Esophagus squamous epithelium (tissue), 5 donors: ENCODE data around the gene IL19. TPM values are rescaled to one million over a fixed set of nuclear protein-coding genes. Genes with fewer than 3 reads are reported as not detected.
"Not testable (repeated sequence)": the region's sequence is repeated elsewhere in the genome, so short reads cannot be mapped to it uniquely, and the experiment has no call there.

Experiments used
- DNase-seq: peaks from one replicate; lab custom pipeline; 2025; lab: John Stamatoyannopoulos, UW
- H3K27ac ChIP-seq, 4 donors: fragments of 200-600 bp; sonication (generic); one replicate each; pipeline ENCODE4 v1.5.1; 2016 to 2019; ENCODE audit warnings: mild to moderate bottlenecking in 1 of 4
- H3K27me3 ChIP-seq, 4 donors: fragments of 200-600 bp; sonication (generic); 1 replicate in 3 of 4; 2 replicates in 1 of 4; pipeline versions ENCODE4 v1.5.1 to v1.6.0; 2017 to 2021; ENCODE audit warnings: antibody characterized with exemption in 1 of 4
- H3K36me3 ChIP-seq, 3 donors: fragments of 200-600 bp; sonication (generic); one replicate each; pipeline ENCODE4 v1.5.1; 2016 to 2019
- H3K4me1 ChIP-seq, 3 donors: fragments of 200-600 bp; sonication (generic); one replicate each; pipeline ENCODE4 v1.5.1; 2017 to 2019
- H3K4me3 ChIP-seq, 4 donors: fragments of 200-600 bp; sonication (generic); 1 replicate in 3 of 4; 2 replicates in 1 of 4; pipeline ENCODE4 v1.5.1; 2016 to 2019; ENCODE audit warnings: mild to moderate bottlenecking in 2 of 4, moderate library complexity in 1 of 4
- H3K9me3 ChIP-seq, 3 donors: fragments of 200-600 bp; sonication (generic); one replicate each; pipeline ENCODE4 v1.5.1; 2016 to 2019
- POLR2A ChIP-seq, 4 donors: fragments of 450-650 bp; IDR thresholded peaks; one replicate each; pipeline ENCODE4 v1.6.1; 2017; ENCODE audit warnings: antibody characterized with exemption in 4 of 4, mild to moderate bottlenecking in 4 of 4, moderate library complexity in 3 of 4
- WGBS, 2 donors: methylation state at CpG; one replicate each; pipeline ENCODE4 v1.1.5; 2018; 5-methylcytosine and 5-hydroxymethylcytosine counted together
- intact Hi-C: fragments of 100-400 bp; cut with DNase I; formaldehyde crosslinking; loops from one replicate; pipeline ENCODE4 v1.15.0; 2022
- total RNA-seq, 4 donors: library from RNA; depleted of rRNA; stranded (reverse); fragments of >200 nt; gene quantifications; one replicate each; pipeline ENCODE4 v1.1.0, GENCODE V29; 2016
- TF ChIP-seq, protein P1 (sequence below), 6 experiments: fragments of 450-650 bp in 4 of 6; fragments of 200-600 bp in 2 of 6; sonication (generic) in 2 of 6; IDR thresholded peaks; one replicate each; pipeline ENCODE4 v1.5.1; 2016 to 2019; ENCODE audit warnings: antibody characterized with exemption in 6 of 6, mild to moderate bottlenecking in 4 of 6, moderate library complexity in 4 of 6
- donor health status: DM: yes; HTN: yes; CAD: no.

IL19 gene
- total RNA-seq, 4 donors from 2014 or later = 0.23 to 16.8 (median 16.3) TPM; not detected in 1

DNA sequence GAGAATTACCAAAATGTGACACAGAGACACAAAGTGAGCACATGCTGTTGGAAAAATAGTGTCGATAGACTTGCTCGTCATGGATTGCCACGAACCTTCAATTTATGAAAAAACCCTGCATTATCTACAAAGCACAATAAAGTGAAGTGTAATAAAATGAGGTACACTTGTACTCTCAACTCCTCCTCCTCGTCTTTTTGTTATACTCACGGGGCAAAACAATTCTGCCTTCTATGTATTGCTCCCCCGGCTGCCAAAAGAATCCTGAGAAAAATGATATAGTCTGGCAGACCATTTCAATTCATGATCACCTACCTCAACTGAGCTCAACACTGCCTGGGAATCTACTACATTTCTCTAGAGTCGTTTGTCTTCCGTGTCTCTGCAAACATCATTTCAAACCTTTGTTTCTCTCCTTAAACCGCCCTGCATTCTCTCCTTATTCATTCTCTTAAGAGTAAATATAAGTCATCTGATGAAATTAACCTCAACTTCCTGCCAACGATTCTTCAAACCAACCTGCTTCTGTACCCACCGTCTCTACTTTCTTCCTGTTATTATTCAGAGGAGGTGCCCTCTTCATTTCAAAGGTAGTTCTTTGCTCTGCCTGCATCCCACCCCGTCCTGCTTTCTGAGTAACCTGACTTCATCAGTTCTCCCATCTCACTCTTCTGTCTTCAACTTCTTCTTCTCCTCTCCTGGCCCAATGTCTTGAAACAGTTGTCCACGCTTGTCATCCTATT is 12.9 kb upstream of the IL19 start:
- intact Hi-C loops = no loop called here
- TF ChIP-seq POLR2A (IDR thresholded peaks at IDR 0.05) = no peak
- TF ChIP-seq, protein P1, sequence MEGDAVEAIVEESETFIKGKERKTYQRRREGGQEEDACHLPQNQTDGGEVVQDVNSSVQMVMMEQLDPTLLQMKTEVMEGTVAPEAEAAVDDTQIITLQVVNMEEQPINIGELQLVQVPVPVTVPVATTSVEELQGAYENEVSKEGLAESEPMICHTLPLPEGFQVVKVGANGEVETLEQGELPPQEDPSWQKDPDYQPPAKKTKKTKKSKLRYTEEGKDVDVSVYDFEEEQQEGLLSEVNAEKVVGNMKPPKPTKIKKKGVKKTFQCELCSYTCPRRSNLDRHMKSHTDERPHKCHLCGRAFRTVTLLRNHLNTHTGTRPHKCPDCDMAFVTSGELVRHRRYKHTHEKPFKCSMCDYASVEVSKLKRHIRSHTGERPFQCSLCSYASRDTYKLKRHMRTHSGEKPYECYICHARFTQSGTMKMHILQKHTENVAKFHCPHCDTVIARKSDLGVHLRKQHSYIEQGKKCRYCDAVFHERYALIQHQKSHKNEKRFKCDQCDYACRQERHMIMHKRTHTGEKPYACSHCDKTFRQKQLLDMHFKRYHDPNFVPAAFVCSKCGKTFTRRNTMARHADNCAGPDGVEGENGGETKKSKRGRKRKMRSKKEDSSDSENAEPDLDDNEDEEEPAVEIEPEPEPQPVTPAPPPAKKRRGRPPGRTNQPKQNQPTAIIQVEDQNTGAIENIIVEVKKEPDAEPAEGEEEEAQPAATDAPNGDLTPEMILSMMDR (IDR thresholded peaks at IDR 0.05) = no peak
- WGBS, 2 donors = 51 to 54% methylated on average over 13 of the region's 13 CpGs

DNA sequence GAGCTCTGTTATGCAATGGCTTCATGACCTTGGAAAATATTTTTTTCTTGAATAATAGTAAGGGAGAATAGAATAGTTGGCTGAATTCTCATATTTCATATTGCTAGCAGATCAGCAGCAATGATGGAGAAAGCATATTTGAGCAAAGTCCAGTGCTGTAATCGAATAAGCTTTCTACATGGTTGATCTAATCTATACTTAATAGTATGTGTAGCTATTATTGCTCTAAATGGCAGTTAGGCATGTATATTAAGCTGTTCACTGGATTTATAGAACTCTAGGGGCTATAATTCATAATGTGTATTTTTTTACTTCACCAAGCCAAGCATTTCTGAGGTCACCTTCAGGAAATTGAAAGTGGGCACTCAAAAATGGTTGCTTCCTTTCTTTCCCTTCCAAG is 10.0 kb upstream of the IL19 start:
- TF ChIP-seq POLR2A (IDR thresholded peaks at IDR 0.05) = no peak
- TF ChIP-seq, protein P1 (IDR thresholded peaks at IDR 0.05) = no peak
- no peak overlapping the region for H3K4me3 ChIP-seq
- 94 to 95% methylated on average over 1 of the region's 1 CpG for WGBS, 2 donors
- no peak overlapping the region for H3K27ac ChIP-seq
- H3K4me1 ChIP-seq = peaks cover 0 to under 1% (median 0%) of the 10 kb centered on the region in 3 donors
- peaks cover 0 to 7% (median 0%) of the 10 kb centered on the region in 3 donors for H3K9me3 ChIP-seq
- peaks cover 0 to 31% (median 0%) of the 10 kb centered on the region in 4 donors for H3K27me3 ChIP-seq
- intact Hi-C loops = no loop called here
- no peak for DNase-seq
- no peaks in the 10 kb centered on the region for H3K36me3 ChIP-seq

More for the DNA sequence above, 12.9 kb upstream of the IL19 start:
- Histone ChIP-seq H3K9me3 (no peaks in the 10 kb centered on the region), H3K36me3 (no peaks in the 10 kb centered on the region), H3K27me3 (peaks cover 0 to 30% (median 0%) of the 10 kb centered on the region in 4 donors), H3K27ac (peak overlapping the region in 1 of 4 donors; percentile 42), H3K4me1 (no peaks in the 10 kb centered on the region), H3K4me3 (no peak overlapping the region)
- no peak for DNase-seq

DNA sequence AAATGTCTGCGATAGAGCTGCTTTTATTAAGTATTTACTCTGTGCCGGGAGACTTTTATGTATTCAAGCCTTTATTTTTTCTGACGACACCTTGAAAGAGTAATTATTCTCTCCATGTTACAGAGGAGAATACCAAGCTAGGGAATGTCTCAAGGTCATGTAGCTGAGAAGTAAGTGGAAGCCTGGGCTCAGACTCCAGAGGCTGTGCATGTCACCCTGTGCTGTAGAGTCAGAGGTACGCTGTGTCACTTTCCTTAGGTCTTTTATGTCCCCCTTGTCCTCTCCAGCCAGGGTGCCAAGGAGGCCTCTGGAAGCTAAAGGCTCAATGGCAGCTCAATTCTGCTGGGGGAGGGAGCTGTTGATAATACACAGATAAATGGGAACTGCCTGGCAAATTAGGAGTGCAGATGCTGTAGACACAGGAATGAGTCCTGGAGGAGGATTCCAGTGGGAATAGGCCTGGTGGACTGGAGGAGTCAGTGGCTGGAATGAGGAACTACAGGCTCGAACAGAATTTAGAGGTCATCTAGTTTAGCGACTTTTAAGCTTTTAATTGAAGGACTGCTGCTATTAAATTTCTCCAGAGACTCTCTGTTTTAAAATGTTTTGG is 9.3 kb upstream of the IL19 start:
- peaks cover 0 to 7% (median 0%) of the 10 kb centered on the region in 3 donors for H3K4me1 ChIP-seq
- 63 to 80% methylated on average over 5 to 6 of the region's 6 CpGs for WGBS, 2 donors

DNA sequence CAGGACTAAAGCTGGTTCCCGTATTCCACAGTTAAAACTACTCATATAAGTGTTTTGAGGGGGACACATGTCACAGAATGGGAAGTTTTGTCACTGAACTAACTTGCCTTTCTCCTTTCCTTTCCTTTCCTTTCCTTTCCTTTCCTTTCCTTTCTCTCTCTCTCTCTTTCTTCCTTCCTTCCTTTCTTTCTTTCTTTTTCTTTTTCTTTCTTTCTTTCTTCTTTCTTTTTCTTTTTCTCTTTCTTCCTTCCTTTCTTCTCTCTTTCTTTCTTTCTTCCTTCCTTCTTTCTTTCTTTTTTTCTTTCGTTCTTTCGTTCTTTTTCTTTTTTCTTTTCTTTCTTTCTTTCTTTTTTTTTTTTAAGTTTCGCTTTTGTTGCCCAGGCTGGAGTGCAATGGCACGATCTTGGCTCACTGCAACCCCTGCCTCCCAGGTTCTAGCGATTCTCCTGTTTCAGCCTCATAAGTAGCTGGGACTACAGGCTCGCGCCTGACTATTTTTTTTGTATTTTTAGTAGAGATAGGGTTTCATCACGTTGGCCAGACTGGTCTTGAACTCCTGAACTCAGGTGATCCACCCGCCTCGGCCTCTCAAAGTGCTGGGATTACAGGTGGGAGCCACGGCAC is 7.7 kb upstream of the IL19 start:
- Histone ChIP-seq H3K27me3 (peaks cover 0 to 39% (median 0%) of the 10 kb centered on the region in 4 donors), H3K4me1 (peaks cover 0 to 18% (median 0%) of the 10 kb centered on the region in 3 donors)
- H3K4me3 ChIP-seq, H3K36me3 ChIP-seq, intact Hi-C loops, H3K27ac ChIP-seq, DNase-seq, H3K9me3 ChIP-seq: not testable (repeated sequence)
- 82 to 85% methylated on average over 11 to 12 of the region's 12 CpGs for WGBS, 2 donors

More for the DNA sequence above, 9.3 kb upstream of the IL19 start:
- Histone ChIP-seq H3K9me3 (peaks cover 0 to 7% (median 0%) of the 10 kb centered on the region in 3 donors), H3K36me3 (no peaks in the 10 kb centered on the region), H3K4me3 (no peak overlapping the region), H3K27ac (no peak overlapping the region), H3K27me3 (peaks cover 0 to 32% (median 0%) of the 10 kb centered on the region in 4 donors)
- intact Hi-C loops = no loop called here
- no peak for DNase-seq
- no peak for TF ChIP-seq POLR2A (IDR thresholded peaks at IDR 0.05)
- TF ChIP-seq, protein P1 (IDR thresholded peaks at IDR 0.05) = no peak

DNA sequence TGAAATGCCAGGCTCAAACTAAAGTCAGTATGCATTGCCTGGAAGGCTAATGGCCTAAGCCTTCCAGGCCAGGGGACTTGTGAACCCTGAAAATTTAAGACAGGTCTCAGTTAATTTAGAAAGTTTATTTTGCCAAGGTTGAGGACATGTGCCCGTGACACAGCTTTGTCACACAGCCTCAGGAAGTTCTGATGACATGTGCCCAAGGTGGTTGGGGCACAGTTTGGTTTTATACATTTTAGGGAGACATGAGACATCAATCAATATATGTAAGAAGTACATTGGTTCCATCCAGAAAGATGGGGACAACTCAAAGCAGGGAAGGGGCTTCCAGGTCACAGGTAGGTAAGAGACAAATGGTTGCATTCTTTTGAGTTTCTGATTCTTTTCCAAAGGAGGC is 4.8 kb upstream of the IL19 start:
- H3K27ac ChIP-seq, H3K4me3 ChIP-seq, intact Hi-C loops, H3K36me3 ChIP-seq, H3K9me3 ChIP-seq, DNase-seq: not testable (repeated sequence)
- H3K4me1 ChIP-seq = peaks cover 0 to 19% (median 0%) of the 10 kb centered on the region in 3 donors
- peaks cover 0 to 26% (median 0%) of the 10 kb centered on the region in 4 donors for H3K27me3 ChIP-seq
- WGBS, 2 donors = 60 to 90% methylated on average over 1 of the region's 1 CpG
